ENCODE results near the gene SEMA4F.

DNA sequence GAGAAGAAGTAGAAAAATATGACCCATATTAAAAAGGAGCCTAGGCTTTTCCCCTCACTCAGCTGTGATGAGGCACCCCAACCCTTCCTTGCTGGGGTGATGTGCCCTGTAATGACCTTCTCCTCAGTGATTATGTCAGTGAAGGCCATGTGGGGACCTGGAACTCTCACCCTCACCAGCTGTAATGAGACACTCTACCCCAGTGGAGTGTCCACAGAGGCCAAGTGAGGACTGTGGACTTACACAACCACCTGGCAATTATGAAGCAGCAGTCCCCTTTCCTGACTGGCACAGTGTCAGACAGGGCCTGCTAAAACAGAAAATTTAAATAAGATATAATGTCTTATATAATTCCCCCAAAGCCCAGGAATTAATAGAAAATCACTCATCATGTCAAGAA is 54.2 kb downstream of the SEMA4F start:
- TF ChIP-seq, protein P1, sequence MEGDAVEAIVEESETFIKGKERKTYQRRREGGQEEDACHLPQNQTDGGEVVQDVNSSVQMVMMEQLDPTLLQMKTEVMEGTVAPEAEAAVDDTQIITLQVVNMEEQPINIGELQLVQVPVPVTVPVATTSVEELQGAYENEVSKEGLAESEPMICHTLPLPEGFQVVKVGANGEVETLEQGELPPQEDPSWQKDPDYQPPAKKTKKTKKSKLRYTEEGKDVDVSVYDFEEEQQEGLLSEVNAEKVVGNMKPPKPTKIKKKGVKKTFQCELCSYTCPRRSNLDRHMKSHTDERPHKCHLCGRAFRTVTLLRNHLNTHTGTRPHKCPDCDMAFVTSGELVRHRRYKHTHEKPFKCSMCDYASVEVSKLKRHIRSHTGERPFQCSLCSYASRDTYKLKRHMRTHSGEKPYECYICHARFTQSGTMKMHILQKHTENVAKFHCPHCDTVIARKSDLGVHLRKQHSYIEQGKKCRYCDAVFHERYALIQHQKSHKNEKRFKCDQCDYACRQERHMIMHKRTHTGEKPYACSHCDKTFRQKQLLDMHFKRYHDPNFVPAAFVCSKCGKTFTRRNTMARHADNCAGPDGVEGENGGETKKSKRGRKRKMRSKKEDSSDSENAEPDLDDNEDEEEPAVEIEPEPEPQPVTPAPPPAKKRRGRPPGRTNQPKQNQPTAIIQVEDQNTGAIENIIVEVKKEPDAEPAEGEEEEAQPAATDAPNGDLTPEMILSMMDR (IDR thresholded peaks at IDR 0.05), result no peak
- TF ChIP-seq POLR2A (IDR thresholded peaks at IDR 0.05), result no peak
